GM21786 (cell line): ENCODE measurements around the gene KISS1.

Experiments used
- ATAC-seq: cut with Tn5 transposase; IDR thresholded peaks from one replicate; pipeline ENCODE4 v1.9.1; 2021; ENCODE audit not compliant: unreplicated experiment

The KISS1 gene

DNA sequence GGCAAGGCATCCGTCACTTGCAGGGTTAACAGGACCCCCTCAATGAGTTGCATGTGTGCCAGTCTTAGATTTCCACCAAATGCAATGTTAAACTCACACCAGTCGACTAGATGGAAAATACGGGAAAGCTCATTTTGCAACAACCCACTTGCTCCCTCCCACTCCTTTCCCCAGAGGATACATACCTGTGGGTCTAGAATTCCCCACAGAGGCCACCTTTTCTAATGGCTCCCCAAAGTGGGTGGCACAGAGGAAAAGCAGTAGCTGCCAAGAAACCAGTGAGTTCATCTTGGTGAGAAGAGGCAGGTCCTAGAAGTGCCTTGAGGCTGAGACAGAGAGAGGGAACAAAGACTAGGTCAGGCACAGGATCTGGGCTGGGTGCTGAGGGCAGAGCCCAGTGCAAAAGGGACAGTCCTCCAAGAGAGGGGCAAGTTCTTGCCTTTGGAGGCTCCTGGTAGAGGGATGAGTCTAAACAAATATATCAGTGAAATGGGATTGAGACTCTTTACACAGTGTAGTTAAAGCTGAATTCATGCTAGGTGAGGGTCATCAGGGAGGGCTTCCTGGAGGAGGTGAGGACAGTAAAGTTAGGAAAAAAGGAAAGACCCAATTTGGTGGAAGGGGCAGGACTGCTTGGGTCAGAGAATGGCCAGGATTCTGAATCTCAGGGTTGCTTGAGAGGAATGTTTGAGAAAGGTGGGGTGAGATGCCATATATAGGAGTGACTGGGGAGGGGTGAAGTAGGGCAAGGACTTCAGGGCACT lies 3.5 kb downstream of the KISS1 start:
- ATAC-seq, result no peak

- no peak for ATAC-seq
These were observed 4.2 kb downstream of the KISS1 start for GRCh38 chr1:204192046-204192445.

- ATAC-seq, result no peak
These were observed 4.8 kb downstream of the KISS1 start for GRCh38 chr1:204191456-204191855.

GRCh38 chr1:204190212-204191211 lies 5.8 kb downstream of the KISS1 start:
- no peak for ATAC-seq

- ATAC-seq, result no peak
These were observed 7.2 kb downstream of the KISS1 start for GRCh38 chr1:204188959-204189639.

DNA sequence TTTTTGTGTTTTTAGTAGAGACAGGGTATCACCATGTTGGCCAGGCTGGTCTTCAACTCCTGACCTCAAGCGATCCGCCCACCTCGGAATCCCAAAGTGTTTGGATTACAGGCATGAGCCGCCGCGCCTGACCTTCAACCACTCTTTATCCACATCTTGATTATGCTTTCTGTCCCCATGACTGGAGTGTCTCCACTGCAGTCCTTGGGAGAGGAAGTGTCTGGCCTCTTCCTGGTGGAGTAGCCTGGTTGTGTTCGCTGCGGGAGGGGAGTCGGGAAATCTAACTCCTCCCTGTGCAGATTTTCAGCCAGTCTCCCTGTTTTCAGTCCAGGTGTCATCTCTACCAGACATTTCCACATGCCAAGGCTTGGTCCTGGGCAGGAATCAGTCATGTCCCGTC lies 9.7 kb downstream of the KISS1 start:
- no peak for ATAC-seq

GRCh38 chr1:204181116-204181515 lies 15.2 kb downstream of the KISS1 start:
- ATAC-seq, result no peak

- ATAC-seq, result no peak
These were observed 16.2 kb downstream of the KISS1 start for GRCh38 chr1:204180133-204180532.

DNA sequence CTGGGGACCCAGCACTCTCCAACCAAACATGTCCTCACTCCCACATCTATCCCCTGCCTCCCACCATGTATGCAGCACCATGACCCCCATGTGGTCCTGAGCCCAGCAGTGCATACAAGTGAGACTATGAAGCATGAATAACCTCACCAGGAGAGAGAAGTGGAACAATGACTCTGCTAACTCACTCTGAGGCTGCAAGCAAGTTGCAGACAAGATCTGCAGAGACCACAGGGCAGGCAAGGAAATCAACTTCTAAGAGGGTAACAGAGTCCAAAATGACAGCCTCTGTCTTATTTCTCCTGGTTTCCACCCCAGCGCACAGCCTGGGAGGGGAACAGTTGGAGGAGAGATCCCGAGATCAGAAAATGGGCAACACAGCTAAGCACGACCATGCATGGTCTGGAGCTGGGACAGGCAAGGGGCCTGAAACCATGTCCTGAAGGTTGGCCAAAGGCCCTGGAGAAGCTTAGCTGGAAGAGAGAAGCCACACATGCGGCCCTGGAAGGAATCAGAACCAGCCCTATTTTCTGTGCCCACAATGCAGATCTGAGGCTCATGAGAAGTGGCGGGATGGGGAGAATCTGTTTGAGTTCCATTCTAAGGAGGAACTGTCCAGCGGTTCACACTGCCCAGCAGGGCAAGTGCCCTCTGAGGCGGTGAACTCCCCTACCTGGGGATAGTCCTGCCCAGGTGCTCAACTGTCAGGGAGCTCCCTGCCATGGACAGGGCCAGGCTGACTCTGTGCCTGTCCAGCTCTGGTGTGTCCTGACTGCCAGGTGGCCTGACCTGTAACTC lies 17.6 kb downstream of the KISS1 start:
- no peak for ATAC-seq

- no peak for ATAC-seq
These were observed 19.2 kb downstream of the KISS1 start for GRCh38 chr1:204177133-204177532.

- ATAC-seq, result no peak
These were observed 20.2 kb downstream of the KISS1 start for GRCh38 chr1:204176049-204176448.

DNA sequence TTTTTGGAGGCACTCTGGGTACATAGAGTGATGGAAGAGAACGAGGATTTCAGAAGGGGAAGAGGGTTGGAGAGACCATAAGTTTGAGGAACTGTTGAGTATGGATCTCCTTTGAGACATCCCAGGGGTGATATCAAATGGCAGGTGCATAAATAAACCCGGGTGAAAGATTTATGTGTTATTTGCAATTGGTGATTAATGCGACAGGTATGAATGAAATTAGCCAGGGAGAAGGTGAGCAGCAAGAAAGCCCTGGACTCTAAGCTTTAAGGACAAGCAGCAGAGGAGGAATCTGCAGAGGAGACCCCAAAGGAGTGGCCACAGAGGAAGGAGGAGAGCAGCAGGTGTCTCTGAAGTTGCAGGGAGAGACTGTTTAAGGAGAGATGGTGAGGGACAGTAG lies 21.3 kb downstream of the KISS1 start:
- no peak for ATAC-seq

- ATAC-seq, result no peak
These were observed 23.8 kb downstream of the KISS1 start for GRCh38 chr1:204172404-204173029.

- ATAC-seq, result no peak
These were observed 24.5 kb downstream of the KISS1 start for GRCh38 chr1:204171751-204172178.

- ATAC-seq, result no peak
These were observed 25.7 kb downstream of the KISS1 start for GRCh38 chr1:204170494-204171155.

DNA sequence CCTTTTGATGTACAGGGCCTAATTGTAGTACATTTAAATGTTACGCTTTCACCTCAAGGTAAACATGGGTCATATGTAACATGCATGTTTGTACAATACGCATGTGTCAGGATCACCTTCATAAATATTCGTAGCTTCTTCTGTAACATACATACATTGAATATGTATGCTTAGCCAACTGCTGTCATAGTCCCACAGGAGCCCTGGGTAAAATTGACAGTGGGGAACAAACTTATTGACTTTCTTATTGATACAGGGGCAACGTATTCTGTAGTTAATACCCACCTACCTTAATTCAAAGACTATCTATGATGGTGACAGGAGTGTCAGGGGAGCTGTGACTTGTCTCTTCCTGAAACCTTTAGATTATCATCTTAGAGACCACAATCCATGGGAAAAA lies 26.4 kb downstream of the KISS1 start:
- no peak for ATAC-seq

GRCh38 chr1:204167730-204168129 lies 28.6 kb downstream of the KISS1 start:
- ATAC-seq, result no peak

DNA sequence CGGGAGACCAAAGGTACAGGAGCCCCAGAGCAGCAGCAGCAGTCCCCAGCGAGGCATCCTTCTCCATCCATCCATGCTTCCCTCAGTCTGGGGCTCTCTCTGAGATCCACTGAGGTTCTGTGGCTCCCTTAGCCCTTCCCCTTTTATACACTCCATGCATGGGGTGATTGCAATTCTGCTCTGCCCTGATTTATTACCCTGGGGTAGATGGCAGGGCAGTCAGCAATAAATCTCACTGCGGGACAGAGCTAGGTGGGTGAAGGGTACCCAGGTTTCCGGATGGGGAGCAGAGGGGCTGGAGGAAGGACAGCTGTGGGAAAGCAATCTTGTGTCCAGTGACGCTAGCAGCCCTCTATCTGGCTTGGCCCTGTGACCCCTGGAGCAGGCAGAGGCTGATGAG lies 30.1 kb downstream of the KISS1 start, which contains the start of gene REN:
TSS of gene REN (minus strand) at position 119 of the 400 bp plus-strand sequence. CDS start at position 75, 44 bp downstream.
- no peak for ATAC-seq

- ATAC-seq, result no peak
These were observed 33.7 kb downstream of the KISS1 start for GRCh38 chr1:204162494-204163074.
